HTR-8/SVneo (cell line): ENCODE measurements around the gene EIF6.
"Not testable (repeated sequence)": the region's sequence is repeated elsewhere in the genome, so short reads cannot be mapped to it uniquely, and the experiment has no call there.

Experiments used
- DNase-seq: peaks from one replicate; pipeline ENCODE4 v3.0.0; 2011; ENCODE audit warnings: low spot score, mixed read lengths; ENCODE audit not compliant: insufficient read length
- FAIRE-seq: peaks from 2 replicates; lab custom pipeline; 2011; peaks lifted over from hg19 to GRCh38; lab: Jason Lieb, UNC

EIF6 gene

DNA sequence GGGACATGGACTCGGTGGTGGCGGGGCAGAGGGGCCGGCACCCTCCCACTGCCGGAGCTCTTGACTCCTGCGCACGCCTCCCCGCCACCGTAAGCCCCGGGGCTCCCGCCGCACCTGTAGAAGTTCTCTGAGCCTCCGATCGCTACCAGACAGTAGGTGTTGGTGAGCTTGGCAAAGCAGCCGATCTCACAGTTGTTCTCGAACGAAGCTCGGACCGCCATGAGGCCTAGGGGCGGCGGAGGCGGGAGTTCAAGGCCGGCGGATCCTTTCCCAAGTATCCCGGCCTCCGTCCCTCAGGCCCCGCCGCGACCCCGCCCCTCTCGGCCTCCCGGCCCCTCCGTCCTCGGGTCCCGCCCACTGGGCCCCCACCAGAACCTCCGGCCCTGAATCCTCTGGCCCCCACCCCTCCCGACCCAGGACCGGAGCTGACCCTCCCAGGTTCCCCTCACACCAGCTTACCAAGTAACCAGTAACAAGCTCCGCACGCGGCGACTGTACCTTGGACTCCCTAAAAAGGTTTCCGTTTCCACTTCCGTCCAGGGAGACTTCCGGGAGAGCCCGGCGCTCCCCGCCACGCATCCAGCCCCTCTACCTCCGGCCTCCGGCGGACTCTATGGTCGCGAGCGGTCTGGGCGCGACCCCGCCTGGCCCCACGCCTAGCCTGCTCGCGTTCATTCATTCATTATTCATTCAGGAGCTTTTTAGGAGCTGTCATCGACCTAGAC, at the start of gene EIF6:
Gene EIF6 (minus strand): TSS at position 506 of the 725 bp plus-strand sequence. CDS start 285 bp downstream, at position 221.
- FAIRE-seq (no peak), DNase-seq (peak; percentile 94)

DNA sequence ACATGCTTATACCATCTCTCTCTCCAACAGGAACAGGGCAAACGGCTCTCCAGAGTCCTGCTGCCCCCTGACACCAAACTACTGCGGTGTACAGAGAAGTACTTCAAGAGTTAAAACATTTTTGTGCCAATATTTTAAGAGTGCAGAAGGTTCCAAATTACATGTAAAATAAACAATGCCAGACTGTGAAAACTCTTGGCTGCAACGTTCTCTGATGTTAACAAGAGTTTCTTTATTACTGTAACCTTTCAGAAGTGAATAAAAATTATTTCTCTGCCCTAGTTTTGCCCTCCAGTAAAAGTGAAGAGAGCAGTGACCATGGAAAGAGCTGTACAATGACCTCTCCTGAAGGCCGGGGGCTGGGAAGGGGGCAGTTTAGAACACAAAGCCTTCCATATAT, 49.0 kb upstream of the EIF6 start:
- no peak for DNase-seq
- no peak for FAIRE-seq

DNA sequence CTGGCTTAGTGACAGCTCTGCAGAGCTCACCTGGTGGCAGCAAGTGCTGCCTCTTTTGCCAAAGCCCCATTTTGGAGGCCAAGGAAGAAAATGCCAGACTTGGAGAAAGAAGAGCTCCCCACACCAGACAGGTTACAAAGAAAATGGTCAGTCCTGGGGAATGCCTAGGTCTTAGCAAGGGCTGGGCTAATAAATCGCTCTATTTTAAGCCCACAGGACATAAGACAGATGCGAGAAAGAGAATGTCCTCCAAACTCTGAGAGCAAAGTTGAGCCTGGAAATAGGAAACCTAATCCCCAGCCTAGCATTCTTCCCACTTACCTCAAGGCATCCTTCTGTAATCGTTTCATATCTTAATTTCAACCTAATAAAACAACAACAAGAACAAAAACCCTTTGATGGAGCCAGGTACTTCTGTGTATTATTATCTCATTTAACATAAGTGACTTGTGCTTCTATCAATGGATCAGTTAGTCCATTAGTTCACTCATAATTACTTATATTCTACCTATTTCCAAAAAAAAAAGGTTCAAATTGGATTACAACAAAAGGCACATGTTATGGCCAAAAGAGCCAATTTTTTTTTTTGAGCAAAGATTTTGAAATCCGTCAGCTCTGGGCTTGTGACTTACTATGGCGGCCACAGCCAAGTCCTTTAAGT, 48.1 kb upstream of the EIF6 start:
- no peak for FAIRE-seq
- no peak for DNase-seq

DNA sequence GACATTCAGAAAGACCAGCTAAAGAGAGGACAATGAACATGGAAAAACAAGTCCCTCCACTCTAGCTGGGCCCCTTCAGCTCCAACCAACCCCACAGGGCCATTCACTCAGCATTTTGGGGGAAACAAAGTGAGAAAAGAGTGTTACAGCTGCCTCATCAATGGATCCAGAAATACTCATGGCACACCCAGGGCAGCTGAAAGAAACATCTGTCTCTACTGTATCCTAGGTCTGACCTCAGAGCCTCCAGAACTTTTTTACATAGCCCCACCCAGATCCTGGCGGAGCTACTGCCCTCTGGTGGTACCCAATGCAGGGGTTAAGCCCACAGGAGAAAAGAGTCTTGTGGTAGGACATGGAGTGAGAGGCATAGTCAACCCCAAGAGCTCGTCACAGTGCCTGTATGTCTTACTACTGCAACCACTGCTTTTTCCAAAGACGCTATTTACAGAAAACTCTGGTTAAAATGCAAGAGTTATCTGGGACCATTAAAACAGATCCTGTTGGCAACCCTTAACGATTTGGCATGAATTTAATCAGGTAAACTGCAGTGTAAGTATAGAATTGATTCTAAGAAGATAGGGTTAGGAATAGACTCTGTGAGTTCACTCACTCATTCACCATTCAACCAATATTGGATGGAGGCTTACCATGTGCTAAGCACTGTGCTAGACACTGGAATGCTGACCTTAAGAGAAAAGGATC, 45.0 kb upstream of the EIF6 start:
- DNase-seq = peak; percentile 65
- FAIRE-seq = no peak

GRCh38 chr20:35328689-35329088, 44.1 kb upstream of the EIF6 start:
- FAIRE-seq (no peak), DNase-seq (no peak)

GRCh38 chr20:35328095-35328685, 43.6 kb upstream of the EIF6 start:
- DNase-seq = no peak
- no peak for FAIRE-seq

- DNase-seq (no peak), FAIRE-seq (no peak)
Observed at GRCh38 chr20:35327074-35327976, 42.8 kb upstream of the EIF6 start.

DNA sequence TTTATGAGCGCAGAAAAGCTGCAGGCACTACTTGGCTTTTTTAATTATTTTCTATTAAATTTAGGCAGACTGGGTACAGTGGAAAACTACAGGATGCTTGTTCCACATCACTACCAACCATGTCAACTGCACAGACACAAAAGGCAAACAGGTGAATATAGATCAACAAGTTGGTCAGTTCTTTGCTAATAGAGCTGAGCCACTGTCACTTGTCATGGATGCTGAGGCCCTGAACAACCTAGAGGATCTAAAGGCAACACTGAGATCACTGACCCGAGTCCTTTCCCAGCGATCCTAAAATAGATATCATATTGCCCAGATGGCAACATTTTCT, 42.1 kb upstream of the EIF6 start:
- FAIRE-seq (no peak), DNase-seq (no peak)

DNA sequence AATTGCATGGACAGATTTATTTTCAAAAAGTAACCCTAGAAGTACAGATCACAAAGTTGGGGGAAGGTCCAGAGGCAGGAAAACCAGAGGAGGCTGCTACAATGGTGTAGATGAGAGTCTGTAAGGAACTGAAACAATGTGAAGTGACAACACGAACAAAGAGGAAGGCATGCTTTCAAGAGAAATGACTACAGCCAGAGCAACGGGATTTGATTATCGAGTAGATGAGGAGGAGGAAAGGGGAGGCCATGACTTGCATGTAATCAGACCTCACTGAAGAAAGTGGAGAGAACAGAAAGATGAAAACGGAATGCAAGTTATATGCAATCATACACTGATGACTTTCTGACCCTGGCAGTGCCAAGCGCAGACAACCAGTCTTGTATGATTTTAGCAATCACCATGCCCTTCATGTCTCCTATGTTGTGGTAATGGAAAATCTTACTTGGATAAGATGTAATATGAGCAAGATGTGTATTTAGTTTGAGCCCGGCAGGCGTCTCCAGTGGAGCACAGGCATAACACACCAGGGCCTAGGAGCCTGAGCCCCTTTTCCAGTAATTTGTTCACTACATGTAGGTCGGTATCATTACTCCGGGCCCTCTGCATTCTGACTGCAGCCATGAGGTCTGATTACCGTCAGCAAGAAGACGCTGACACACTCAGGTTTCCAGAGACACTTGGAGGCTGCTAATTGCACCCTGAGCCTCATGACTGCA, 41.6 kb upstream of the EIF6 start:
- no peak for FAIRE-seq
- no peak for DNase-seq

DNA sequence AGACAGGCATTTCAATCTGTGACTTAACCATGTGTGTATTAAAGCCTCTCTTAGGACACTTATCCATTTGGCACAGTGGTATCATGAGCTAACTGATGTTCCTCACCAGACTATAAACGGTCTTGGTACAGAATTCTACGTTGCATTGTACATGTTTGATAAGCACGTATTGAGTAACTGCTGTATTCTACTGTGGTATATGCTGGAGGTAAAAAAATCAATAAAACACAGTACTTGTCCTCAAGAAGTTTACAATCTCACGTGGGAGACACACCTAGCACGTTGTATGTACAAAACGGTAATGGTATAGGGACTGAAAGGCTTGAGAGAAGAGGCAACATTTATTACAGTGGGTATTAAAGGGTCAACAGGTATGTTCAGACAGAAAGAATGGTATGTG, 40.8 kb upstream of the EIF6 start:
- FAIRE-seq (no peak), DNase-seq (no peak)

DNA sequence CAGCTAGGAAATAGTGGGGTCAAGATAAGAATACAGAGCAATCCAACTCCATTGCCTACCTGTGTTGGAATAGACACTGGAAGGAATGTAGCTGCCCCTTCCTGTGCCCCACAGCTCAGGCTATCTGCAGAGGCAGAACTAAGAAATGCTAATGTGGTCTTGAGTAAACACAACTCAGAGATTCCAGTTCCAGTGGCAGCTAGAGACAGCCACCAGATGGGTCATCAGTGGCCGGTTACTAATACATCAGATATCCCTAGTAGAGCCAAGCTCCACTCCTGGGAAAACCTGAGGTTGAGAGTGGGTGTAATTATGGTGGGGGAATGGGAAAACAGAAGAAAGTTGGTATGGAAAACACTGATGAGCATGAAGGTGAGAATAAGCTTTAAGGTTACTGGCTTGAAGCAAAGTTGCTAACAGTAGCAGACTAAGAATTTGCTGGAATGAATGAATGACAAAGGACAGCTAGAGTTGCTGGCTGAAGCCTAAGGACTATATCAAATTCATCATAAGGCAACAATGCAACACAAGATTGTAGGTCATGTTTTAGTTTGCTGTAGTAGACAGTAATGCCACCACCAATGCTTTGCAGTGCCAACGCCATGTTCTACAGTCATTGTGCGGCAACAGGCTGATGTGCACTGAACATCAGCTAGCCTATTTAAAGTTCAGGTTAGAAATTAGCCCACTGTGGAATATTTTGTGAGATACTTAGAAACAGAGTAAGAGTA, 36.0 kb upstream of the EIF6 start:
- DNase-seq = peak; percentile 71
- FAIRE-seq = peak; percentile 85

- DNase-seq (peak; percentile 66), FAIRE-seq (peak; percentile 74)
Observed at GRCh38 chr20:35319871-35320197, 35.3 kb upstream of the EIF6 start.

DNA sequence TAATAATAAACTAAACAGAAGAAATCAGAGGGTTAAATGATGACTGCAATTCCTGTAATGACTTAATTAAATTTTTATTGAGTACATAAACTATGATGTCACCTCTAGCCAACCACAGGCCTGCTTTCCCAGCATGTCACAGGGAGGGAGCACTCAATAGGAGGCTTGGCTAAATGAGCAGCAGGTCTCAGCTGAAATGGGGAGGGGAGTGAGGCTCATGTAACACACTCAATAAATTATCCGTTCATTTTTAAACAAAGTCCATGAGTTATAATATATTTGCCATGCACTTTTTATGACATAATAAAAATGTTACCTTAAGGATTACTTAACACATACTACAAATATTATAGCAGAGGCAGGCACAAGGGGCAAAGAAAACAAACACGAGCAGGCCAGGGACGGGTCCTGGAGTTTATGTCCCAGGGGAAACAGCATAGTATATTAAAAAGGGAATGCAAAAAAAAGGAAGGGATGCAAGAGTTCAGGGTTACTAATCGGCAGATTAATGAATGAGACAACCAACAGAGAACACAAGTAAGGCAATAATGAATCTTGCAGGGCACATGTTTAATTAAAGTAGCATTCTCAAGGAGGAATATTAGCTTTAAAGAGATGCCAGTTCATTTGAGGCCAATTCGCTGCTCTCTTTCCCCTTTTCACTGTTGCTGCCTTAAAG, 34.8 kb upstream of the EIF6 start:
- DNase-seq (no peak), FAIRE-seq (no peak)

- DNase-seq (peak; percentile 77), FAIRE-seq (peak; percentile 91)
Observed at GRCh38 chr20:35318502-35319157, 34.1 kb upstream of the EIF6 start.

DNA sequence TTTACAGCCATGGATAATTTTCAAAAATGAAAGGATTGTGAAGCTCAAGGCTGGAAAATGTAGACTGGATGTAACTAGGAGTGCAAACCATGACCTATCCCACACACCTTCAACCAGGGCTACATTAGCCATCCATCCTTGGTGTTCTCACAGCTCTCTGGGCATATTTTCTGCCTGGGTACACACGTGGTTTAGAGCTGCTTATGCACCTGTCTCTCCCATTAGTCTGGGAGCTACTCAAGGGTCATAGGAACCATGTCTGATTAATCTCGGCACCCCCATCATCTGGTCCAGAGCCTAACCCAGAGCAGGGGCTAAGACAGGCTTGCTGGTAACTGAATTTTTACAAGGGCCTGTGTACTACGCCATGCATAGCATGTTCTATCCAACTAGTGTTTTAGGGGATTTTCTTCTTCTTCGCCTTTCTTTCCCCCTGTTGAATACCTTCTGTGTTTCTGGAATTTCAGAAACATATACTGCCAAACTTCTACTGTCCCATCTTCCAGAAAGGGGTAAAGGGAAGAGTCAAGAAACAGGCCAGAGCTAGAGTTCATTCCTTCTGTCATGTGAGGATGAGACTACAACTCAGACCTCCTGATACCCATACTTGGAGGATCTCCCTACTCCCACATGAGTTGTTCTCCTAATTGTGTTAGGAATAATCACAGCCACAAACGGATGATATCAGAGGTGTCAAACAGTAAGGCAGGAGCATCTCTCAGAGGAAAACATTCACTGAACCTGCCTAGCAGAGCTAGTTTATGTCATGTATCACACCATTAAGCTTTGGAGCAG, 33.0 kb upstream of the EIF6 start:
- FAIRE-seq (peak; percentile 26), DNase-seq (no peak)

GRCh38 chr20:35316086-35316485, 31.5 kb upstream of the EIF6 start:
- DNase-seq (no peak), FAIRE-seq (no peak)

- DNase-seq, FAIRE-seq: not testable (repeated sequence)
Observed at GRCh38 chr20:35315632-35316020, 31.1 kb upstream of the EIF6 start.
